GM12878 (cell line): ENCODE measurements around the gene ERCC1. TPM values are rescaled to one million over a fixed set of nuclear protein-coding genes. Genes with fewer than 3 reads are reported as not detected.

Source experiments
- ETV6 ChIP-seq, 2 experiments: fragments of 450-650 bp in 1 of 2; IDR thresholded peaks in 1 of 2; conservative IDR thresholded peaks in 1 of 2; 2 replicates each; pipeline ENCODE4 v1.6.1; 2014; ENCODE audit warnings: antibody characterized with exemption in 1 of 2, borderline replicate concordance in 1 of 2, low read depth in 1 of 2, mild to moderate bottlenecking in 1 of 2, moderate library complexity in 1 of 2
- FOS ChIP-seq: IDR thresholded peaks from 3 replicates; pipeline ENCODE4 v1.6.1; 2011; ENCODE audit warnings: borderline replicate concordance; ENCODE audit not compliant: insufficient read length; ENCODE audit errors: extremely low read depth
- JUND ChIP-seq: IDR thresholded peaks from 2 replicates; pipeline ENCODE4 v1.6.1; 2012; ENCODE audit warnings: low read depth, mild to moderate bottlenecking, low read length, improper control_type of control experiment, moderate library complexity
- KAT2A ChIP-seq: conservative IDR thresholded peaks from 2 replicates; pipeline ENCODE4 v1.6.1; 2011; ENCODE audit warnings: low read depth, low read length; ENCODE audit not compliant: control insufficient read depth
- MTA3 ChIP-seq: IDR thresholded peaks from 2 replicates; pipeline ENCODE4 v1.6.1; 2012; ENCODE audit warnings: low read length, inconsistent platforms, borderline replicate concordance
- NFIC ChIP-seq: IDR thresholded peaks from 2 replicates; pipeline ENCODE4 v1.6.1; 2012; ENCODE audit warnings: low read depth, mild to moderate bottlenecking, inconsistent platforms, low read length, moderate library complexity
- SP1 ChIP-seq: IDR thresholded peaks from one replicate; pipeline ENCODE4 v1.6.1; 2011; ENCODE audit warnings: low read depth, low read length
- STAT1 ChIP-seq: fragments of 450-650 bp; conservative IDR thresholded peaks from 2 replicates; pipeline ENCODE4 v1.6.1; 2014; ENCODE audit warnings: antibody characterized with exemption, mild to moderate bottlenecking
- ZNF384 ChIP-seq: IDR thresholded peaks from 2 replicates; pipeline ENCODE4 v1.6.1; 2012; ENCODE audit warnings: low read depth, mild to moderate bottlenecking, low read length, improper control_type of control experiment, borderline replicate concordance
- polyA plus RNA-seq, 11 experiments: library from polyadenylated mRNA; depleted of rRNA in 4 of 11; unstranded in 6 of 11; stranded (reverse) in 5 of 11; fragments of >200 nt; fragmentation: Nextera tagmentation in 4 of 11; fragmentation: Illumina TruSeq in 1 of 11; extraction: Ambion mirVana in 4 of 11; extraction: Trizol in 1 of 11; gene quantifications; 1 replicate in 1 of 11; 2 replicates in 10 of 11; pipeline versions ENCODE4 v1.2.1 to v1.2.3, GENCODE V29; 2011 to 2016; ENCODE audit warnings: inconsistent platforms in 2 of 11, missing spikeins in 2 of 11, low read depth in 1 of 11
- total RNA-seq, 4 experiments: library from RNA; depleted of rRNA in 3 of 4; stranded (reverse); fragments of >200 nt in 3 of 4; fragmentation: Illumina TruSeq in 1 of 4; extraction: Trizol in 1 of 4; gene quantifications; 2 replicates each; pipeline versions ENCODE4 v1.2.1 to v1.2.3, GENCODE V29; 2013 to 2021
- TF ChIP-seq, protein P1 (sequence below): fragments of 450-650 bp; IDR thresholded peaks from 2 replicates; pipeline ENCODE4 v1.6.1; 2017; ENCODE audit warnings: low read depth, mild to moderate bottlenecking, moderate library complexity
- TF ChIP-seq, protein P2 (sequence below): IDR thresholded peaks from 2 replicates; pipeline ENCODE4 v1.6.1; 2011; ENCODE audit warnings: low read depth, low read length, improper control_type of control experiment, borderline replicate concordance

ERCC1 gene
- total and polyA plus RNA-seq, 10 of the 15 experiments (the other 5 are each of a cell fraction or from before 2014, with no cell fraction given): 14.7 to 104 (median 61.1) TPM

DNA sequence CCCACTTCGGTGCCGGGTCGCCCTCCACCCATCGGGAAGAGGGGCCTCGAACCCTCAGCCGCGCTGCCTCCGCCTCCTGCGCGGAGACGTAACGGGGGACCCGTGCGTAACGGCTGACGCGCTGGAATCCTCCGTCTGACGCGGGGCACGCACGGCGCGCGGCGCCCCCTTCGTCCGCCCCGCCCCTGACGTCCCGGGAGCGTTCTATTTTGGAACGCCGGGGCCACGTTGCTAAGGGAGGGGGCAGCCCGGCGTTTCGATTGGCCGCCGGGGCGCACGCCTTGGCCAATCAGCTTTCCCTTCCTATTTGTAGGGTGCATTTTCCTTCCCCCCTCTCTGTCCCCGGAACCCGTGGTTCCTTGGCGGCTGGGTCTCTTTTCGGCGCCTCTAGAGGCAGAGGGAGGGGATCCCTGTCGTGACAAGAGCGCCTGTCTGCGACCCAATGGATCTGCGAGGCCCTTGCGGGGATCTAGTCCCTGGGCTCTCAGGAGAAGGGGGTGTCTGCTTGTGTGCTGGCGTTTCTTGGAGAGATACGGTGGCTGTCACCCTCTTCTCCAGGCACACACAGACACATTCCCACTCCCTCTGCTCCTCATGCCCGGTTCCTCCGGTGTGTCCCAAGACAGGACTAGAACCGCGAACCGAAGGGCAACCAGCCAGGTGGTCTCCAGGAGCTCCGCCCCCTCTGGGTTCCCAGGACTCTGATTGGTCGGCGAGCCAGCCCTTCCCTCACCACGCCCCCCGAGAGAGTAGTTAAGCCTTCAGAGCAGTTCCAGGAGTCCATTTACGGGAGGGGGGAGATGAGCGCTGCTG, 45.6 kb upstream of the ERCC1 start (continued):
- TF ChIP-seq ZNF384 (no peak), FOS (peak; percentile 17), KAT2A (no peak), STAT1 (peak; percentile 73; the same call in 1 of the 2 replicates), JUND (no peak), ETV6 (conservative IDR thresholded peaks at IDR 0.05 in 1 of 2, IDR thresholded peaks at IDR 0.05 in 1 of 2; ENCODE audit: borderline replicate concordance in 1 of 2, low read depth in 1 of 2) (no peak), MTA3 (no peak), SP1 (peak; percentile 70), NFIC (no peak)
- TF ChIP-seq, protein P1, sequence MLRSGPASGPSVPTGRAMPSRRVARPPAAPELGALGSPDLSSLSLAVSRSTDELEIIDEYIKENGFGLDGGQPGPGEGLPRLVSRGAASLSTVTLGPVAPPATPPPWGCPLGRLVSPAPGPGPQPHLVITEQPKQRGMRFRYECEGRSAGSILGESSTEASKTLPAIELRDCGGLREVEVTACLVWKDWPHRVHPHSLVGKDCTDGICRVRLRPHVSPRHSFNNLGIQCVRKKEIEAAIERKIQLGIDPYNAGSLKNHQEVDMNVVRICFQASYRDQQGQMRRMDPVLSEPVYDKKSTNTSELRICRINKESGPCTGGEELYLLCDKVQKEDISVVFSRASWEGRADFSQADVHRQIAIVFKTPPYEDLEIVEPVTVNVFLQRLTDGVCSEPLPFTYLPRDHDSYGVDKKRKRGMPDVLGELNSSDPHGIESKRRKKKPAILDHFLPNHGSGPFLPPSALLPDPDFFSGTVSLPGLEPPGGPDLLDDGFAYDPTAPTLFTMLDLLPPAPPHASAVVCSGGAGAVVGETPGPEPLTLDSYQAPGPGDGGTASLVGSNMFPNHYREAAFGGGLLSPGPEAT: peak; percentile 76
- TF ChIP-seq, protein P2, sequence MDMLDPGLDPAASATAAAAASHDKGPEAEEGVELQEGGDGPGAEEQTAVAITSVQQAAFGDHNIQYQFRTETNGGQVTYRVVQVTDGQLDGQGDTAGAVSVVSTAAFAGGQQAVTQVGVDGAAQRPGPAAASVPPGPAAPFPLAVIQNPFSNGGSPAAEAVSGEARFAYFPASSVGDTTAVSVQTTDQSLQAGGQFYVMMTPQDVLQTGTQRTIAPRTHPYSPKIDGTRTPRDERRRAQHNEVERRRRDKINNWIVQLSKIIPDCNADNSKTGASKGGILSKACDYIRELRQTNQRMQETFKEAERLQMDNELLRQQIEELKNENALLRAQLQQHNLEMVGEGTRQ: no peak
